ENCODE measurements around the gene RILP. TPM values are rescaled to one million over a fixed set of nuclear protein-coding genes. Genes with fewer than 3 reads are reported as not detected.
"Not testable (repeated sequence)": the region's sequence is repeated elsewhere in the genome, so short reads cannot be mapped to it uniquely, and the experiment has no call there.

Gene RILP
- total RNA-seq, 1 donor from 2014 or later: 0.13 TPM

GRCh38 chr17:1673041-1673785 lies 23.5 kb upstream of the RILP start:
- Histone ChIP-seq H2AFZ (replicated peaks) (no peak overlapping the region), H3K27me3 (no peaks in the 10 kb centered on the region), H3K79me2 (ENCODE audit: low read depth) (peaks cover 10% of the 10 kb centered on the region), H3K27ac (no peak overlapping the region), H3K36me3 (peaks cover 28% of the 10 kb centered on the region), H3F3A (ENCODE audit: low read depth) (peaks cover 44% of the 10 kb centered on the region), H4K20me1 (ENCODE audit: low read depth) (peaks cover 51% of the 10 kb centered on the region), H3K4me1 (no peaks in the 10 kb centered on the region), H3K4me3 (no peak overlapping the region), H3K9ac (no peak overlapping the region), H3K4me2 (no peak overlapping the region), H3K9me3 (ENCODE audit: low read depth) (no peaks in the 10 kb centered on the region)
- H3K4me1 Mint-ChIP-seq: no peaks in the 10 kb centered on the region
- H3K9me3 Mint-ChIP-seq: no peaks in the 10 kb centered on the region
- H3K36me3 Mint-ChIP-seq: peaks cover 52% of the 10 kb centered on the region
- peaks cover 2% of the 10 kb centered on the region for H3K27me3 Mint-ChIP-seq (ENCODE audit: insufficient read depth, low read depth)
- no peak overlapping the region for H3K4me3 Mint-ChIP-seq
- H3K27ac Mint-ChIP-seq: no peak overlapping the region
- TF ChIP-seq CTCF (IDR thresholded peaks at IDR 0.05): no peak
- no peak for TF ChIP-seq EZH2 (IDR thresholded peaks at IDR 0.05)
- no peak for TF ChIP-seq EZH2phosphoT487 (IDR thresholded peaks at IDR 0.05)
- DNase-seq (ENCODE audit: low spot score): no peak

GRCh38 chr17:1663934-1664333 lies 14.3 kb upstream of the RILP start:
- H3K27ac ChIP-seq; H2AFZ ChIP-seq (replicated peaks); H3F3A ChIP-seq (ENCODE audit: low read depth); H3K9me3 ChIP-seq (ENCODE audit: low read depth); H3K4me2 ChIP-seq; H3K9me3 Mint-ChIP-seq; H3K4me3 Mint-ChIP-seq; H3K4me3 ChIP-seq; H3K27me3 ChIP-seq; DNase-seq (ENCODE audit: low spot score); H3K27me3 Mint-ChIP-seq (ENCODE audit: insufficient read depth, low read depth); H3K27ac Mint-ChIP-seq; H3K4me1 Mint-ChIP-seq; H3K9ac ChIP-seq; H3K4me1 ChIP-seq: not testable (repeated sequence)
- peaks cover 30% of the 10 kb centered on the region for H4K20me1 ChIP-seq (ENCODE audit: low read depth)
- peaks cover 38% of the 10 kb centered on the region for H3K36me3 ChIP-seq
- H3K36me3 Mint-ChIP-seq: peaks cover 49% of the 10 kb centered on the region
- peaks cover 44% of the 10 kb centered on the region for H3K79me2 ChIP-seq (ENCODE audit: low read depth)

GRCh38 chr17:1661045-1661444 lies 11.4 kb upstream of the RILP start:
- Histone ChIP-seq H3K4me1 (no peaks in the 10 kb centered on the region), H3K9ac (no peak overlapping the region), H2AFZ (replicated peaks) (no peak overlapping the region), H3K36me3 (peaks cover 49% of the 10 kb centered on the region), H3F3A (ENCODE audit: low read depth) (peaks cover 8% of the 10 kb centered on the region), H3K9me3 (ENCODE audit: low read depth) (no peaks in the 10 kb centered on the region), H3K79me2 (ENCODE audit: low read depth) (peaks cover 26% of the 10 kb centered on the region), H4K20me1 (ENCODE audit: low read depth) (peaks cover 20% of the 10 kb centered on the region), H3K27ac (no peak overlapping the region), H3K27me3 (no peaks in the 10 kb centered on the region), H3K4me2 (no peak overlapping the region), H3K4me3 (no peak overlapping the region)
- H3K36me3 Mint-ChIP-seq: peaks cover 55% of the 10 kb centered on the region
- H3K4me1 Mint-ChIP-seq: no peaks in the 10 kb centered on the region
- no peak overlapping the region for H3K4me3 Mint-ChIP-seq
- H3K9me3 Mint-ChIP-seq: no peaks in the 10 kb centered on the region
- H3K27ac Mint-ChIP-seq: no peak overlapping the region
- no peak for TF ChIP-seq CTCF (IDR thresholded peaks at IDR 0.05)
- no peak for TF ChIP-seq EZH2 (IDR thresholded peaks at IDR 0.05)
- TF ChIP-seq EZH2phosphoT487 (IDR thresholded peaks at IDR 0.05): no peak
- no peak for DNase-seq (ENCODE audit: low spot score)
- peaks cover 4% of the 10 kb centered on the region for H3K27me3 Mint-ChIP-seq (ENCODE audit: insufficient read depth, low read depth)

GRCh38 chr17:1658100-1658499 lies 8.4 kb upstream of the RILP start:
- H3K4me1 Mint-ChIP-seq: no peaks in the 10 kb centered on the region
- peaks cover 70% of the 10 kb centered on the region for H3K36me3 Mint-ChIP-seq
- H3K4me3 ChIP-seq: no peak overlapping the region
- H3K27ac ChIP-seq: no peak overlapping the region
- H2AFZ ChIP-seq (replicated peaks): no peak overlapping the region
- DNase-seq (ENCODE audit: low spot score): no peak
- H3K27ac Mint-ChIP-seq: no peak overlapping the region
- H3K79me2 ChIP-seq (ENCODE audit: low read depth): peaks cover 5% of the 10 kb centered on the region
- H3F3A ChIP-seq (ENCODE audit: low read depth): peaks cover 16% of the 10 kb centered on the region
- H3K4me3 Mint-ChIP-seq: no peak overlapping the region
- H4K20me1 ChIP-seq (ENCODE audit: low read depth): peaks cover 14% of the 10 kb centered on the region
- no peaks in the 10 kb centered on the region for H3K9me3 Mint-ChIP-seq
- H3K9me3 ChIP-seq (ENCODE audit: low read depth): no peaks in the 10 kb centered on the region
- peaks cover 51% of the 10 kb centered on the region for H3K36me3 ChIP-seq
- H3K27me3 ChIP-seq: no peaks in the 10 kb centered on the region
- no peak overlapping the region for H3K4me2 ChIP-seq
- peaks cover 2% of the 10 kb centered on the region for H3K27me3 Mint-ChIP-seq (ENCODE audit: insufficient read depth, low read depth)
- TF ChIP-seq EZH2 (IDR thresholded peaks at IDR 0.05): no peak
- no peak for TF ChIP-seq EZH2phosphoT487 (IDR thresholded peaks at IDR 0.05)
- TF ChIP-seq CTCF (IDR thresholded peaks at IDR 0.05): no peak
- no peaks in the 10 kb centered on the region for H3K4me1 ChIP-seq
- H3K9ac ChIP-seq: no peak overlapping the region

Measured in neural progenitor cell (in vitro differentiated cells).